Activated CD4-positive, alpha-beta memory T cell treated with anti-CD3 and anti-CD28 coated beads for 36 hours (primary cell): ENCODE data around the gene CXCL17. TPM values are rescaled to one million over a fixed set of nuclear protein-coding genes. Genes with fewer than 3 reads are reported as not detected.
A peak's percentile ranks its signal among the peaks of the same experiment; 100 is the strongest.

Source experiments
- CTCF ChIA-PET: fragments of 350-600 bp; sonication (Branson Sonifier 250); formaldehyde crosslinking; loops from one replicate; lab custom pipeline; 2021; ENCODE audit warnings: antibody characterized with exemption, inconsistent platforms; lab: Charles Lee
- POLR2A ChIA-PET: fragments of 350-600 bp; sonication (Branson Sonifier 250); formaldehyde crosslinking; loops from one replicate; lab custom pipeline; 2021; ENCODE audit warnings: antibody characterized with exemption; lab: Charles Lee
- DNase-seq: peaks from one replicate; pipeline ENCODE4 v3.0.0-alpha.2; 2020
- H3K27ac Mint-ChIP-seq: one replicate; pipeline ENCODE4 v1.8.0; 2021; ENCODE audit warnings: mixed read lengths
- H3K27me3 Mint-ChIP-seq: one replicate; pipeline ENCODE4 v1.8.0; 2021; ENCODE audit warnings: mixed read lengths
- H3K36me3 Mint-ChIP-seq: one replicate; pipeline ENCODE4 v1.8.0; 2021; ENCODE audit warnings: mixed read lengths
- H3K4me1 Mint-ChIP-seq: one replicate; pipeline ENCODE4 v1.8.0; 2021; ENCODE audit warnings: low read depth, mixed read lengths
- H3K4me3 Mint-ChIP-seq: one replicate; pipeline ENCODE4 v1.8.0; 2021; ENCODE audit warnings: mild to moderate bottlenecking, mixed read lengths
- H3K9me3 Mint-ChIP-seq: one replicate; pipeline ENCODE4 v1.8.0; 2021; ENCODE audit warnings: mixed read lengths
- intact Hi-C: fragments of 100-400 bp; cut with micrococcal nuclease; formaldehyde crosslinking; loops from one replicate; pipeline ENCODE4 v1.15.1; 2023
- total RNA-seq, 2 experiments: library from RNA; stranded (reverse); gene quantifications; one replicate each; pipeline ENCODE4 v1.2.3, GENCODE V29; 2021

The CXCL17 gene
- total RNA-seq, 2 experiments from 2014 or later = not detected

GRCh38 chr19:42422901-42423461, 19.8 kb downstream of the CXCL17 start:
- H3K4me1 Mint-ChIP-seq = peaks cover 37% of the 10 kb centered on the region
- intact Hi-C loops = loop anchor here (1.0 to 5.0 kb wide), 5 partner anchors 18 to 291 kb away; partner anchors contain the start of genes MEGF8, PAFAH1B3, POU2F2 and PRR19
- DNase-seq = peak; percentile 68
- peak overlapping the region; percentile 92 for H3K4me3 Mint-ChIP-seq
- peak overlapping the region; percentile 87 for H3K27ac Mint-ChIP-seq
- H3K27me3 Mint-ChIP-seq = no peaks in the 10 kb centered on the region
- POLR2A ChIA-PET = interaction anchor here (0.7 to 1.4 kb wide), 2 partner anchors 26 to 27 kb away, joined by 3 to 6 read pairs; no protein-coding TSS in a partner anchor
- CTCF ChIA-PET = interaction anchor here (1.0 to 4.2 kb wide), 9 partner anchors 12 to 291 kb away, joined by 3 to 40 read pairs (median 5); partner anchors contain the start of genes CEACAM1 and POU2F2
- H3K9me3 Mint-ChIP-seq = no peaks in the 10 kb centered on the region
- no peaks in the 10 kb centered on the region for H3K36me3 Mint-ChIP-seq

DNA sequence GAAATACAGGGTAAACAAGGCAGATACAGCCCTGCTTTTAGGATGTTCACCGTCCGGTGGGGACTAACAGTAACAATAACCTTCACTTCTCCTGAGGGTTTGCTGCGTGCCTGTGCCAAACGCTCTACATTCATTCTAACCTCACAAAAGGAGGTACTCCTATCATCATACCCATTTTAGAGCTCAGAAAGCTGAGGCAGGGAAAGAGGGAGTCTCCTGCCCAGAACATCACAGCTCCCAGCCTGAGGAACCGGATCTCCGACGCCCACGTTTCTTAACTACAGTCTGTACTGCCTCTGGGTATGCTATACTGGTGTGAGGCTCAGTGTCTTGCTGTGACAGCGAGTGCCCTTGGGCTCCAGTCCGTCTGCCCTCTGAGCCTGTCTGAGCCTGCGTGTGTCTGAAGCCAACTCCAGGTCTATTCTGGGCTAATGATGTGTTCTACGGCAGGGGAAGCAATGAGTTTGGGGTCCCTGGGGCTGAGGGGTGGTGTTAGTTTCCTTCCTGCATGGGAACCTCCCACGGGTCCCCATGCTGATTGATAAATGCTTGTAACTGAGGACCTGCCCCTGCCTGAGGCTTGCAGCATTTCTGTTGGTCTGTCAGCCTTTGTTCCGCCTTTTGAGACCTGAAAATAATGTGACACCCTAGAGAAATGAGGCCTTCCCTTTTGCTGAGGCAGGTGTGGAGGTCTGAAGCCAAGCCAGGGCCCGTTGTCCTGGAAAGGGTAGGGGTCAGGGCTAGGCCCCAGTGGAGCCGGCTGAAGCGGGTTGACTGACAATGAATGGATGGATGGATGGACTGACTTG, 20.4 kb downstream of the CXCL17 start:
- Mint-ChIP-seq H3K4me3 (peak overlapping the region; percentile 92), H3K36me3 (no peaks in the 10 kb centered on the region), H3K9me3 (no peaks in the 10 kb centered on the region), H3K27me3 (no peaks in the 10 kb centered on the region), H3K27ac (peak overlapping the region; percentile 87), H3K4me1 (peaks cover 37% of the 10 kb centered on the region)
- POLR2A ChIA-PET = interaction anchor here (1.4 kb wide), 1 partner anchor 28 kb away, joined by 3 read pairs; no protein-coding TSS in a partner anchor
- intact Hi-C loops = loop anchor here (2.0 to 5.0 kb wide), 3 partner anchors 19 to 290 kb away; partner anchors contain the start of genes PAFAH1B3, POU2F2 and PRR19
- no peak for DNase-seq
- CTCF ChIA-PET = interaction anchor here (1.3 to 4.3 kb wide), 4 partner anchors 10 to 290 kb away, joined by 5 to 43 read pairs (median 9); partner anchors contain the start of gene POU2F2

DNA sequence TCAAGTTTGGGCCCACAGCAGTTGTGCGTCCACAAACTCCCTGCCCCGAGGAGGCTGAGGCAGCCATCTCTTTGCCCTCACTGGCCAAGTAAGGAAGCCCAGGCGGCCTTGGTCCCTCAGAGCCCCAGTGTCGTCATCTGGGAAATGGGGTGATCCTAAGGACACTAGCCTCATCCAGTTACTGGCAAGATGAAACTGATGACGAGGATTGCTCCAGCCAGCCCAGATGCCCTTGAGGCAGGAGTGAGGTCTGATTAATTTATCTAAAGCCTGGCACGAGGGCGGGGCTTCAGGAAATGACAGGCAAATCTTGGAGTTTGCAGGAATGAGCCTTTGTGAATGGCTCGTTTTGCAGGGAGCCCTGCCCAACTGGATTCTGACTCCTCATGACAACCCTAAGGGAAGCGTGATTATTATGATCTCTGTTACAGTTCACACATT, 21.1 kb downstream of the CXCL17 start:
- H3K27ac Mint-ChIP-seq = no peak overlapping the region
- ChIA-PET POLR2A (no interaction called here), CTCF (interaction anchor here (1.0 to 4.3 kb wide), 7 partner anchors 11 to 107 kb away, joined by 3 to 43 read pairs (median 13); partner anchors contain the start of gene CEACAM1)
- H3K36me3 Mint-ChIP-seq = no peaks in the 10 kb centered on the region
- intact Hi-C loops = loop anchor here (2.0 to 5.0 kb wide), 3 partner anchors 19 to 289 kb away; partner anchors contain the start of genes PAFAH1B3, POU2F2 and PRR19
- peak overlapping the region; percentile 13 for H3K4me3 Mint-ChIP-seq
- no peak for DNase-seq
- peaks cover 37% of the 10 kb centered on the region for H3K4me1 Mint-ChIP-seq
- no peaks in the 10 kb centered on the region for H3K27me3 Mint-ChIP-seq
- no peaks in the 10 kb centered on the region for H3K9me3 Mint-ChIP-seq

GRCh38 chr19:42421101-42421500, 21.6 kb downstream of the CXCL17 start:
- Mint-ChIP-seq H3K36me3 (no peaks in the 10 kb centered on the region), H3K4me3 (no peak overlapping the region), H3K27ac (no peak overlapping the region), H3K9me3 (no peaks in the 10 kb centered on the region), H3K27me3 (no peaks in the 10 kb centered on the region), H3K4me1 (peaks cover 37% of the 10 kb centered on the region)
- ChIA-PET POLR2A (no interaction called here), CTCF (interaction anchor here (0.9 to 4.3 kb wide), 9 partner anchors 12 to 125 kb away, joined by 3 to 43 read pairs (median 13); partner anchors contain the start of gene CEACAM1)
- no peak for DNase-seq
- intact Hi-C loops = loop anchor here (5.0 kb wide), 2 partner anchors 119 to 289 kb away; partner anchors contain the start of genes PAFAH1B3, POU2F2 and PRR19

- DNase-seq = peak; percentile 89
- H3K27ac Mint-ChIP-seq = peak overlapping the region; percentile 19
- H3K4me1 Mint-ChIP-seq = peaks cover 37% of the 10 kb centered on the region
- H3K9me3 Mint-ChIP-seq = no peaks in the 10 kb centered on the region
- H3K27me3 Mint-ChIP-seq = no peaks in the 10 kb centered on the region
- no peaks in the 10 kb centered on the region for H3K36me3 Mint-ChIP-seq
- CTCF ChIA-PET = interaction anchor here (0.6 to 4.3 kb wide), 18 partner anchors 9 to 443 kb away, joined by 3 to 43 read pairs (median 4); partner anchors contain the start of gene CEACAM1
- intact Hi-C loops = loop anchor here (1.0 to 5.0 kb wide), 3 partner anchors 13 to 288 kb away; partner anchors contain the start of genes PAFAH1B3, POU2F2 and PRR19
- H3K4me3 Mint-ChIP-seq = no peak overlapping the region
- POLR2A ChIA-PET = interaction anchor here (1.1 kb wide), 1 partner anchor 24 kb away, joined by 3 read pairs; no protein-coding TSS in a partner anchor
Measured at GRCh38 chr19:42420055-42420544, 22.6 kb downstream of the CXCL17 start.

GRCh38 chr19:42419309-42419708, 23.4 kb downstream of the CXCL17 start:
- POLR2A ChIA-PET = interaction anchor here (1.1 kb wide), 1 partner anchor 23 kb away, joined by 3 read pairs; no protein-coding TSS in a partner anchor
- DNase-seq = no peak

DNA sequence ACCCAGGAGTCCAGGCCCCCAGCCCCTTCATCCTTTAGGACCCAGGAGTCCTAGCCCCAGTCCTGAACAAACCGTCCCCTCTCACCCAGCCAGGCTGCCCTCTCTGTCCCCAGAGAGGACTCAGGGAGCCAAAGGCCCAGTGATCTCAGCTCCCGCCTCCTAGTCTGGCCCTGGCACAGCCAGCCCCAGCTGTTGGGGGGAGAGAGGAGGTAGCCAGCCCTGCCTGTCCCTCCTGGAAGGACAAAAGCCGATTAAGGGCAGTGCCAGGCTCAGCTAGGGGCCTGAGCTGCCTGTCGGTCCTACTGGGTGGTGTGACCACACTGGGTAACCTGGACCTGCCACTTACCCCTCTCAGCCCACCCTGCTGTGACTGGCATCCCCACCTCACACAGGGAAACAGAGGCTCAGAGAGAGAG, 30.1 kb downstream of the CXCL17 start:
- DNase-seq = no peak
- no peaks in the 10 kb centered on the region for H3K4me1 Mint-ChIP-seq

More at GRCh38 chr19:42419309-42419708, 23.4 kb downstream of the CXCL17 start:
- Mint-ChIP-seq H3K4me1 (peaks cover 36% of the 10 kb centered on the region), H3K36me3 (no peaks in the 10 kb centered on the region), H3K27me3 (no peaks in the 10 kb centered on the region), H3K27ac (no peak overlapping the region), H3K9me3 (no peaks in the 10 kb centered on the region), H3K4me3 (no peak overlapping the region)
- intact Hi-C loops = no loop called here
- CTCF ChIA-PET = interaction anchor here (0.6 to 4.3 kb wide), 10 partner anchors 8 to 442 kb away, joined by 3 to 43 read pairs (median 6); no protein-coding TSS in a partner anchor

GRCh38 chr19:42412227-42412626, 30.5 kb downstream of the CXCL17 start:
- no peak overlapping the region for H3K4me3 Mint-ChIP-seq
- H3K36me3 Mint-ChIP-seq = no peaks in the 10 kb centered on the region
- intact Hi-C loops = no loop called here
- no peaks in the 10 kb centered on the region for H3K9me3 Mint-ChIP-seq
- H3K27ac Mint-ChIP-seq = no peak overlapping the region
- no peak for DNase-seq
- H3K4me1 Mint-ChIP-seq = no peaks in the 10 kb centered on the region
- no peaks in the 10 kb centered on the region for H3K27me3 Mint-ChIP-seq
- CTCF ChIA-PET = interaction anchor here (0.9 to 2.1 kb wide), 5 partner anchors 8 to 26 kb away, joined by 3 to 7 read pairs (median 4); no protein-coding TSS in a partner anchor
- POLR2A ChIA-PET = interaction anchor here (0.8 kb wide), 1 partner anchor 17 kb away, joined by 3 read pairs; no protein-coding TSS in a partner anchor

More for the DNA sequence above, 30.1 kb downstream of the CXCL17 start:
- CTCF ChIA-PET = interaction anchor here (1.1 to 2.1 kb wide), 3 partner anchors 12 to 28 kb away, joined by 3 to 7 read pairs (median 4); no protein-coding TSS in a partner anchor
- intact Hi-C loops = no loop called here
- Mint-ChIP-seq H3K27me3 (no peaks in the 10 kb centered on the region), H3K36me3 (no peaks in the 10 kb centered on the region), H3K27ac (no peak overlapping the region), H3K4me3 (no peak overlapping the region), H3K9me3 (no peaks in the 10 kb centered on the region)
- POLR2A ChIA-PET = no interaction called here

DNA sequence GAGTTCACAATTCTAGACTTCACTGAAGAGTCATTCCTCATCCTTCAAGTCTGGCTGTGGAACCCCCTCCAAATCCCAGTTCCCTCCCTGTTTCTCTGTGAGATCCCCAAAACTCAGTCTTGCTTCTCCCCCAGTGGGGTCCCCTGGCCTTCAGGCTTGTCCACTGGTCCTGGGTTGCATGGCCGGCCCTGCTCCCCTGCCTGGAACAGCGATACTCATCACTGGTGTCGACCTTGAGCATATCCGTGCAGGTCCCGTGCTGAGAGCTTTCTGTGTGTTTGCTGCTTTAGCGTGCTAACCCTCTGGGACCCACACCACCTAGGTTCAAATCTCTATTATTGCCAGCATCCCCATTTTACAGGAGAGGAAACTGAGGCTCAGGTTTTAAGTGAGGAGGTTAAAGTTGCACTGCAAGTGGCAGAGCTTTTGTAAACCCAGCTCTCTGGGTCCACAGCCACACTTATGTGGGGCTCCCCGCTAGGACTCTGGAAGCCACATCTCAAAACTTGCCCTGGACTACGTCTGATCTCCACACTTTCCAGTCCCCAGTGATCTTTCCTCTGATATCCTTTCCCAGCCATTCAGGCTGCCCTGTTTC, 31.1 kb downstream of the CXCL17 start:
- H3K27ac Mint-ChIP-seq = no peak overlapping the region
- no peaks in the 10 kb centered on the region for H3K4me1 Mint-ChIP-seq
- intact Hi-C loops = no loop called here
- ChIA-PET POLR2A (interaction anchor here (0.8 kb wide), 1 partner anchor 16 kb away, joined by 3 read pairs; no protein-coding TSS in a partner anchor), CTCF (interaction anchor here (0.9 to 2.1 kb wide), 5 partner anchors 8 to 27 kb away, joined by 3 to 7 read pairs (median 4); no protein-coding TSS in a partner anchor)
- no peak overlapping the region for H3K4me3 Mint-ChIP-seq
- H3K36me3 Mint-ChIP-seq = no peaks in the 10 kb centered on the region
- no peaks in the 10 kb centered on the region for H3K27me3 Mint-ChIP-seq
- no peak for DNase-seq
- H3K9me3 Mint-ChIP-seq = no peaks in the 10 kb centered on the region

DNA sequence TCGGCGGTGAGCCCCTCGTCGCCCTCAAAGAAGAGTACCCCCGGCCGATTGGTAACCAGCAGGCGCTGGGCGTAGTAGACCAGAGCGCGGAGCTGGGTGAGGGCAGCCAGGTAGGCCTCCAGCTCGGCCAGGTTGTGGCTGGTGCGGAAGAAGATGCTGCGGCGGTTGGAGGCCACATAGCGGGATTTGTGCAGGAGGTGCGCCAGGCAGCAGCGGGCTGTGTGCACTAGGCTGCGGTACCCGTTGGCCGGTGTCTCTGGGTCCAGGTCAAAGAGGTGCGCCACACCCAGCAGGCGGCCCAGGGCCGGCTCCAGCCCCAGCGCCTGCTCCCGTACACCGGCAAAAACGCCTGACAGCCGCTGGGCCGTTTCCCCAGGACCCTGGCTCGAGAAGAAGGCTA, 32.4 kb downstream of the CXCL17 start:
- Mint-ChIP-seq H3K4me1 (no peaks in the 10 kb centered on the region), H3K36me3 (peaks cover under 1% of the 10 kb centered on the region), H3K9me3 (no peaks in the 10 kb centered on the region), H3K4me3 (no peak overlapping the region), H3K27me3 (no peaks in the 10 kb centered on the region), H3K27ac (no peak overlapping the region)
- ChIA-PET POLR2A (no interaction called here), CTCF (interaction anchor here (1.0 to 1.5 kb wide), 2 partner anchors 9 to 10 kb away, joined by 5 to 7 read pairs; no protein-coding TSS in a partner anchor)
- DNase-seq = no peak
- intact Hi-C loops = no loop called here
